T-cell (primary cell): ENCODE data around the gene EDDM3A. TPM values are rescaled to one million over a fixed set of nuclear protein-coding genes. Genes with fewer than 3 reads are reported as not detected.

Source experiments
- ATAC-seq, 4 experiments: fragments of 200-7000 bp in 3 of 4; fragments of 150-1000 bp in 1 of 4; cut with Tn5 transposase; replicated peaks in 1 of 4; 1 replicate in 3 of 4; 2 replicates in 1 of 4; pipeline ENCODE4 v1.10.0; 2021; ENCODE audit warnings: moderate library complexity in 3 of 4, mild to moderate bottlenecking in 2 of 4, moderate number of reproducible peaks in 1 of 4
- CTCF ChIA-PET, 2 donors: fragments of 300-600 bp; sonication (Branson Sonifier 250); formaldehyde crosslinking; loops; one replicate each; lab custom pipeline; 2022; ENCODE audit warnings: antibody characterized with exemption in 2 of 2; lab: Charles Lee
- POLR2A ChIA-PET, 2 donors: fragments of 300-600 bp; sonication (Branson Sonifier 250); formaldehyde crosslinking; loops; one replicate each; lab custom pipeline; 2022; ENCODE audit warnings: antibody characterized with exemption in 2 of 2; lab: Charles Lee
- DNase-seq, 35 experiments: peaks; one replicate each; pipeline versions ENCODE4 v3.0.0 to v3.0.0-alpha.2; 2013 to 2023
- H3K27ac ChIP-seq: one replicate; pipeline ENCODE4 v1.5.1; 2013; ENCODE audit warnings: low read length
- H3K27me3 ChIP-seq, 2 experiments: replicated peaks in 1 of 2; 1 replicate in 1 of 2; 2 replicates in 1 of 2; pipeline versions ENCODE4 v1.6.1 to v1.7.0; 2013; ENCODE audit warnings: low read length in 1 of 2, mixed read lengths in 1 of 2; ENCODE audit not compliant: control insufficient read depth in 2 of 2, insufficient read depth in 2 of 2; ENCODE audit errors: extremely low read depth in 1 of 2
- H3K36me3 ChIP-seq, 2 donors: 1 replicate in 1 of 2; 2 replicates in 1 of 2; pipeline versions ENCODE4 v1.6.1 to v1.7.0; 2013; ENCODE audit warnings: low read length in 1 of 2; ENCODE audit not compliant: control insufficient read depth in 2 of 2, insufficient read depth in 1 of 2; ENCODE audit errors: extremely low read depth in 1 of 2
- H3K4me1 ChIP-seq, 2 experiments: 1 replicate in 1 of 2; 2 replicates in 1 of 2; pipeline versions ENCODE4 v1.6.1 to v1.7.0; 2013; ENCODE audit warnings: low read length in 2 of 2, mixed read lengths in 1 of 2; ENCODE audit not compliant: insufficient read depth in 2 of 2, control insufficient read depth in 1 of 2; ENCODE audit errors: extremely low read depth in 1 of 2
- H3K4me3 ChIP-seq, 2 donors: 1 replicate in 1 of 2; 2 replicates in 1 of 2; pipeline versions ENCODE4 v1.5.1 to v1.7.0; 2013; ENCODE audit warnings: mild to moderate bottlenecking in 2 of 2, low read length in 1 of 2, moderate library complexity in 1 of 2; ENCODE audit not compliant: control insufficient read depth in 1 of 2; ENCODE audit errors: extremely low read depth in 1 of 2
- H3K9me3 ChIP-seq: 2 replicates; pipeline ENCODE4 v1.7.0; 2013
- H3K27ac Mint-ChIP-seq, 2 donors: one replicate each; pipeline ENCODE4 v1.8.0; 2020 to 2021; ENCODE audit warnings: mild to moderate bottlenecking in 2 of 2, mixed read lengths in 2 of 2
- H3K27me3 Mint-ChIP-seq, 2 donors: one replicate each; pipeline ENCODE4 v1.8.0; 2021 to 2022; ENCODE audit warnings: mixed read lengths in 2 of 2
- H3K36me3 Mint-ChIP-seq: one replicate; pipeline ENCODE4 v1.8.0; 2021; ENCODE audit warnings: mixed read lengths
- H3K4me1 Mint-ChIP-seq, 3 donors: one replicate each; pipeline ENCODE4 v1.8.0; 2020 to 2022; ENCODE audit warnings: mixed read lengths in 3 of 3, mild to moderate bottlenecking in 1 of 3
- H3K4me3 Mint-ChIP-seq, 3 donors: one replicate each; pipeline ENCODE4 v1.8.0; 2020 to 2022; ENCODE audit warnings: mild to moderate bottlenecking in 3 of 3, mixed read lengths in 3 of 3, moderate library complexity in 3 of 3
- H3K9me3 Mint-ChIP-seq, 3 donors: one replicate each; pipeline ENCODE4 v1.8.0; 2020 to 2022; ENCODE audit warnings: mixed read lengths in 3 of 3
- WGBS: methylation state at CpG from one replicate; pipeline ENCODE4 v1.1.5; 2013; ENCODE audit warnings: missing lambda C conversion rate; ENCODE audit not compliant: insufficient coverage; 5-methylcytosine and 5-hydroxymethylcytosine counted together
- total RNA-seq, 35 experiments: library from RNA in 6 of 35; stranded (reverse) in 6 of 35; fragments of 120-200 nt in 1 of 35; gene quantifications; one replicate each; pipeline versions ENCODE4 v1.2.1 to v1.2.4 and lab custom pipeline; 2013 to 2026

EDDM3A gene
- total RNA-seq, 5 donors from 2014 or later (not counting 1 experiment from before 2014, with no cell fraction given), result not detected

GRCh38 chr14:20768593-20768892, 22.9 kb downstream of the EDDM3A start:
- Histone ChIP-seq H3K9me3 (no peaks in the 10 kb centered on the region), H3K4me3 (no peak overlapping the region), H3K27me3 (peaks cover 0 to 10% of the 10 kb centered on the region in 2 experiments), H3K36me3 (no peaks in the 10 kb centered on the region), H3K27ac (no peak overlapping the region), H3K4me1 (no peaks in the 10 kb centered on the region)
- DNase-seq (no peak), ATAC-seq (no peak)
- 100% methylated on average over 2 of the region's 3 CpGs for WGBS
- H3K4me3 Mint-ChIP-seq, result no peak overlapping the region
- no peaks in the 10 kb centered on the region for H3K4me1 Mint-ChIP-seq
- peaks cover 4 to 5% of the 10 kb centered on the region in 2 donors for H3K27me3 Mint-ChIP-seq
- no peak overlapping the region for H3K27ac Mint-ChIP-seq
- ChIA-PET POLR2A (no interaction called here), CTCF (no interaction called here)
- H3K9me3 Mint-ChIP-seq, result no peaks in the 10 kb centered on the region
- H3K36me3 Mint-ChIP-seq, result no peaks in the 10 kb centered on the region

DNA sequence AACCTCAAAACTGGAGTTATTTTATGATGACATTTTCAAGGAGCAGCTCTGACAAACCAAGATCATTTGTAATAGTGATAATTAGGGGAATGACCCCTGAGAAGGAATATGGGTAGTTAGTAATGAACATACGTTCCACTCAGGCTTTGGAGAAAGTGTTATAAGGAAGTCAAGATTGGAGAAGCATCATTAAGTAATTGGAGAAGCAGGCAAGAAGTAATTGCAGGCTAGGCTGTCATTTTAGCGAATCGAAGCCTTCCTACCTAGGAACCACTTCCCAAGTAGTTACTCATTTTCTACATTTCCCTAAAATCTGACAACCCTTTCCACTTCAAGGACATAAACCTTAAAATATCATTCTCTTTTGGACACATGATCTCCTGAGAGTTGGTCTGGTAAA, 23.7 kb downstream of the EDDM3A start:
- Mint-ChIP-seq H3K4me3 (no peak overlapping the region), H3K36me3 (no peaks in the 10 kb centered on the region), H3K9me3 (no peaks in the 10 kb centered on the region), H3K4me1 (no peaks in the 10 kb centered on the region), H3K27ac (no peak overlapping the region), H3K27me3 (peaks cover 4 to 5% of the 10 kb centered on the region in 2 donors)
- ATAC-seq (no peak), DNase-seq (no peak)
- no peaks in the 10 kb centered on the region for H3K4me1 ChIP-seq
- WGBS, result no CpG with 5 or more reads among the region's 3 CpGs
- ChIA-PET POLR2A (no interaction called here), CTCF (no interaction called here)
- H3K4me3 ChIP-seq, result no peak overlapping the region
- H3K27me3 ChIP-seq, result peaks cover 0 to 12% of the 10 kb centered on the region in 2 experiments
- no peak overlapping the region for H3K27ac ChIP-seq
- H3K9me3 ChIP-seq, result no peaks in the 10 kb centered on the region
- H3K36me3 ChIP-seq, result no peaks in the 10 kb centered on the region

GRCh38 chr14:20772650-20773049, 27.0 kb downstream of the EDDM3A start:
- ATAC-seq, result no peak
- H3K36me3 Mint-ChIP-seq, result no peaks in the 10 kb centered on the region

GRCh38 chr14:20774258-20774824, 28.7 kb downstream of the EDDM3A start:
- ATAC-seq (no peak), DNase-seq (no peak)
- H3K9me3 Mint-ChIP-seq, result no peaks in the 10 kb centered on the region
- no peaks in the 10 kb centered on the region for H3K4me1 Mint-ChIP-seq
- no peak overlapping the region for H3K27ac Mint-ChIP-seq
- H3K4me3 ChIP-seq, result no peak overlapping the region
- H3K27ac ChIP-seq, result no peak overlapping the region
- POLR2A ChIA-PET, result interaction anchor here in 1 of 2 donors (0.7 kb wide), 1 partner anchor 1009 kb away, joined by 4 read pairs; no protein-coding TSS in a partner anchor
- H3K4me1 ChIP-seq, result no peaks in the 10 kb centered on the region
- no peaks in the 10 kb centered on the region for H3K9me3 ChIP-seq
- no peaks in the 10 kb centered on the region for H3K36me3 ChIP-seq
- peaks cover 4 to 8% of the 10 kb centered on the region in 2 donors for H3K27me3 Mint-ChIP-seq
- no CpG with 5 or more reads among the region's 5 CpGs for WGBS
- H3K36me3 Mint-ChIP-seq, result no peaks in the 10 kb centered on the region
- no peak overlapping the region for H3K4me3 Mint-ChIP-seq
- CTCF ChIA-PET, result no interaction called here
- H3K27me3 ChIP-seq, result peaks cover 0 to 8% of the 10 kb centered on the region in 2 experiments

More at GRCh38 chr14:20772650-20773049, 27.0 kb downstream of the EDDM3A start:
- Histone ChIP-seq H3K27ac (no peak overlapping the region), H3K9me3 (no peaks in the 10 kb centered on the region), H3K27me3 (peaks cover 0 to 12% of the 10 kb centered on the region in 2 experiments), H3K36me3 (no peaks in the 10 kb centered on the region), H3K4me3 (no peak overlapping the region), H3K4me1 (no peaks in the 10 kb centered on the region)
- DNase-seq, result no peak
- Mint-ChIP-seq H3K9me3 (no peaks in the 10 kb centered on the region), H3K27ac (no peak overlapping the region), H3K27me3 (peaks cover 4 to 8% of the 10 kb centered on the region in 2 donors), H3K4me3 (no peak overlapping the region), H3K4me1 (no peaks in the 10 kb centered on the region)
- 100% methylated on average over 2 of the region's 3 CpGs for WGBS
- ChIA-PET POLR2A (no interaction called here), CTCF (interaction anchor here in 1 of 2 donors (0.7 kb wide), 1 partner anchor 14 kb away, joined by 5 read pairs; no protein-coding TSS in a partner anchor)

- peaks cover 3 to 4% (median 3%) of the 10 kb centered on the region in 3 donors for H3K4me1 Mint-ChIP-seq
- POLR2A ChIA-PET, result no interaction called here
- H3K9me3 ChIP-seq, result no peaks in the 10 kb centered on the region
- H3K27ac ChIP-seq, result no peak overlapping the region
- 94% methylated on average over 3 of the region's 6 CpGs for WGBS
- H3K4me1 ChIP-seq, result peaks cover under 1 to 2% of the 10 kb centered on the region in 2 experiments
- H3K27ac Mint-ChIP-seq, result no peak overlapping the region
- no peaks in the 10 kb centered on the region for H3K9me3 Mint-ChIP-seq
- no peak overlapping the region for H3K4me3 ChIP-seq
- H3K27me3 ChIP-seq, result peaks cover 0 to 8% of the 10 kb centered on the region in 2 experiments
- no peaks in the 10 kb centered on the region for H3K36me3 Mint-ChIP-seq
- peaks cover 4 to 8% of the 10 kb centered on the region in 2 donors for H3K27me3 Mint-ChIP-seq
- CTCF ChIA-PET, result no interaction called here
- H3K36me3 ChIP-seq, result no peaks in the 10 kb centered on the region
- ATAC-seq (no peak), DNase-seq (no peak)
- no peak overlapping the region for H3K4me3 Mint-ChIP-seq
Measured at GRCh38 chr14:20775043-20775442, 29.4 kb downstream of the EDDM3A start.

DNA sequence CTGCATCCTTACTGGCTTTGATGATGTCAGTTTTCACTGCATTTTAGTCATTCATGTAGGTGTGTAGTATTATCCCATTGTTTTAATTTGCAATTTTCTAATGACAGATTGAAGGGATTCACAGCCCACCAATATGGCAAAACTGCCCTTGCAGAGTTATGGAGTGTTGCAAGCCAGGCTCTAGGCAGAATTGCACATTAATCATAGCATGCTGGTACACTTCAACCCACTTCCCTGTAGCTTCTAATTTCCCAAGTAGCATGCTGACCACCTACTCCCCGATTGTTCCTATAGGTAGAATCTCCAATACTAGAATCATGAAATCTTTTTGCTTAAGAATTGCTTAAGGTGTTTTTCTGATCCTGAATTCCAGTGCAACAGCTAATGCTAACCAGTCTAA, 30.2 kb downstream of the EDDM3A start:
- CTCF ChIA-PET, result no interaction called here

More for the DNA sequence above, 30.2 kb downstream of the EDDM3A start:
- no peaks in the 10 kb centered on the region for H3K36me3 ChIP-seq
- H3K4me3 Mint-ChIP-seq, result no peak overlapping the region
- no peak for ATAC-seq
- H3K9me3 ChIP-seq, result no peaks in the 10 kb centered on the region
- no peak overlapping the region for H3K4me3 ChIP-seq
- no peaks in the 10 kb centered on the region for H3K9me3 Mint-ChIP-seq
- WGBS, result 60% methylated on average over 1 of the region's 1 CpG
- H3K4me1 Mint-ChIP-seq, result peaks cover 6 to 13% (median 12%) of the 10 kb centered on the region in 3 donors
- no peaks in the 10 kb centered on the region for H3K36me3 Mint-ChIP-seq
- POLR2A ChIA-PET, result no interaction called here
- no peak overlapping the region for H3K27ac ChIP-seq
- no peak overlapping the region for H3K27ac Mint-ChIP-seq
- peaks cover 0 to 8% of the 10 kb centered on the region in 2 experiments for H3K27me3 ChIP-seq
- H3K4me1 ChIP-seq, result peaks cover 7% of the 10 kb centered on the region in 2 experiments
- H3K27me3 Mint-ChIP-seq, result peaks cover under 1 to 4% of the 10 kb centered on the region in 2 donors
- DNase-seq, result no peak
